HCT116 (cell line): ENCODE measurements around the gene CXCL9. TPM values are rescaled to one million over a fixed set of nuclear protein-coding genes. Genes with fewer than 3 reads are reported as not detected.

Experiments
- ATAC-seq: fragments of 200-7000 bp; cut with Tn5 transposase; 2 replicates; pipeline ENCODE4 v1.9.1; 2020; ENCODE audit warnings: mild to moderate bottlenecking, moderate library complexity
- Bru-seq: library from RNA; stranded (reverse); fragments of 400-500 nt; gene quantifications from one replicate; lab custom pipeline; 2021; lab: Mats Ljungman, UMichigan
- BruChase-seq, 2 experiments: library from RNA; stranded (reverse); fragments of 400-500 nt; gene quantifications; one replicate each; lab custom pipeline; 2021; lab: Mats Ljungman, UMichigan
- BruUV-seq: library from RNA; stranded (reverse); fragments of 400-500 nt; replicated peaks from 2 replicates; lab custom pipeline; 2021; lab: Mats Ljungman, UMichigan
- CTCF ChIA-PET: fragments of 300-600 bp; sonication (Branson Sonifier 250); formaldehyde crosslinking; loops from one replicate; lab custom pipeline; 2021; ENCODE audit warnings: antibody characterized with exemption; lab: Charles Lee
- POLR2A ChIA-PET: fragments of 300-600, 350-600 bp; sonication (Branson Sonifier 250); formaldehyde crosslinking; loops from one replicate; lab custom pipeline; 2021; ENCODE audit warnings: antibody characterized with exemption; lab: Charles Lee
- RAD21 ChIA-PET, 2 experiments: fragments of 300-600 bp; sonication (Branson Sonifier 250); formaldehyde crosslinking; loops; one replicate each; lab custom pipeline; 2023; ENCODE audit warnings: low total read pairs in 2 of 2; ENCODE audit not compliant: uncharacterized antibody in 2 of 2, unreplicated experiment in 2 of 2, low non-redundant PET in 1 of 2; lab: Charles Lee
- DNase-seq: peaks from one replicate; pipeline ENCODE4 v3.0.0-alpha.2; 2010; ENCODE audit warnings: low read depth, low spot score
- H2AFZ ChIP-seq: fragments of 200-600 bp; shearing (Covaris generic), sonication (generic); 2 replicates; pipeline ENCODE4 v1.6.1; 2017; ENCODE audit warnings: low read depth, mixed run types, mixed read lengths, antibody characterized with exemption, low read length; ENCODE audit not compliant: poor library complexity, severe bottlenecking
- H3K27ac ChIP-seq: 2 replicates; pipeline ENCODE4 v1.5.1; 2012; ENCODE audit warnings: low read depth, low read length
- H3K27me3 ChIP-seq: fragments of 200-600 bp; sonication (generic); 2 replicates; pipeline ENCODE4 v1.6.1; 2016; ENCODE audit warnings: mixed run types, low read length, mixed read lengths; ENCODE audit not compliant: insufficient read depth
- H3K36me3 ChIP-seq, 2 experiments: fragments of 200-500 bp in 1 of 2; fragments of 200-600 bp in 1 of 2; sonication (Bioruptor generic) in 1 of 2; sonication (generic) in 1 of 2; 2 replicates each; pipeline versions ENCODE4 v1.5.1 to v1.6.1; 2014 to 2016; ENCODE audit warnings: low read length in 2 of 2, inconsistent platforms in 1 of 2, mixed read lengths in 1 of 2, mixed run types in 1 of 2; ENCODE audit not compliant: insufficient read depth in 2 of 2, control insufficient read depth in 1 of 2
- H3K4me1 ChIP-seq, 2 experiments: fragments of 200-600 bp in 1 of 2; sonication (generic) in 1 of 2; 2 replicates each; pipeline versions ENCODE4 v1.5.1 to v1.6.1; 2012 to 2017; ENCODE audit warnings: low read length in 2 of 2, inconsistent platforms in 1 of 2, mild to moderate bottlenecking in 1 of 2, mixed read lengths in 1 of 2, mixed run types in 1 of 2, moderate library complexity in 1 of 2; ENCODE audit not compliant: insufficient read depth in 2 of 2, control insufficient read depth in 1 of 2
- H3K4me2 ChIP-seq: fragments of 200-600 bp; sonication (generic); 2 replicates; pipeline ENCODE4 v1.6.1; 2017; ENCODE audit warnings: mixed run types, low read length, mixed read lengths
- H3K4me3 ChIP-seq, 2 experiments: fragments of 200-600 bp in 1 of 2; sonication (generic) in 1 of 2; replicated peaks in 1 of 2; 2 replicates each; pipeline ENCODE4 v1.5.1; 2011 to 2016; ENCODE audit warnings: low read length in 2 of 2, control low read depth in 1 of 2, low read depth in 1 of 2, mild to moderate bottlenecking in 1 of 2, mixed read lengths in 1 of 2, mixed run types in 1 of 2
- H3K79me2 ChIP-seq: fragments of 200-600 bp; sonication (generic); 2 replicates; pipeline ENCODE4 v1.6.1; 2017; ENCODE audit warnings: mild to moderate bottlenecking, mixed run types, low read length, moderate library complexity, mixed read lengths; ENCODE audit not compliant: insufficient read depth
- H3K9ac ChIP-seq: fragments of 200-600 bp; sonication (generic); 2 replicates; pipeline ENCODE4 v1.6.1; 2016; ENCODE audit warnings: low read length, mixed read lengths
- H3K9me2 ChIP-seq: fragments of 200-600 bp; sonication (generic), shearing (Covaris generic); 2 replicates; pipeline ENCODE4 v1.6.1; 2017; ENCODE audit warnings: mixed run types, mild to moderate bottlenecking, moderate library complexity; ENCODE audit not compliant: insufficient read depth
- H3K9me3 ChIP-seq, 2 experiments: fragments of 200-500 bp in 1 of 2; fragments of 200-600 bp in 1 of 2; sonication (Bioruptor generic) in 1 of 2; sonication (generic) in 1 of 2; 2 replicates each; pipeline ENCODE4 v1.6.1; 2014 to 2017; ENCODE audit warnings: low read length in 2 of 2, mixed read lengths in 2 of 2, inconsistent platforms in 1 of 2, low read depth in 1 of 2, mild to moderate bottlenecking in 1 of 2, mixed run types in 1 of 2, moderate library complexity in 1 of 2; ENCODE audit not compliant: control insufficient read depth in 1 of 2, insufficient read depth in 1 of 2
- H4K20me1 ChIP-seq: fragments of 200-600 bp; sonication (generic), shearing (Covaris generic); 2 replicates; pipeline ENCODE4 v1.6.1; 2017; ENCODE audit warnings: mixed run types, mild to moderate bottlenecking, moderate library complexity; ENCODE audit not compliant: insufficient read depth
- CBX3 ChIP-seq: IDR thresholded peaks from 2 replicates; pipeline ENCODE4 v1.6.1; 2012; ENCODE audit warnings: low read depth
- CEBPB ChIP-seq: IDR thresholded peaks from 2 replicates; pipeline ENCODE4 v1.6.1; 2012; ENCODE audit warnings: low read depth
- EGR1 ChIP-seq: IDR thresholded peaks from 2 replicates; pipeline ENCODE4 v1.6.1; 2012; ENCODE audit warnings: low read depth
- ELF1 ChIP-seq: IDR thresholded peaks from 2 replicates; pipeline ENCODE4 v1.6.1; 2012; ENCODE audit warnings: low read depth, borderline replicate concordance
- EZH2 ChIP-seq: fragments of 200-600 bp; sonication (generic); IDR thresholded peaks from 2 replicates; pipeline ENCODE4 v1.6.1; 2017; ENCODE audit warnings: antibody characterized with exemption, mixed run types
- JUND ChIP-seq: IDR thresholded peaks from 2 replicates; pipeline ENCODE4 v1.6.1; 2012
- RAD21 ChIP-seq: IDR thresholded peaks from 2 replicates; pipeline ENCODE4 v1.6.1; 2012; ENCODE audit warnings: low read depth, mild to moderate bottlenecking
- SIN3A ChIP-seq: IDR thresholded peaks from 2 replicates; pipeline ENCODE4 v1.6.1; 2012; ENCODE audit warnings: low read depth
- SP1 ChIP-seq: IDR thresholded peaks from 2 replicates; pipeline ENCODE4 v1.6.1; 2012; ENCODE audit warnings: low read depth
- SRF ChIP-seq: IDR thresholded peaks from 2 replicates; pipeline ENCODE4 v1.6.1; 2012; ENCODE audit warnings: low read depth
- TCF7L2 ChIP-seq: IDR thresholded peaks from 2 replicates; pipeline ENCODE4 v1.7.0; 2011; ENCODE audit warnings: borderline replicate concordance, inconsistent platforms; ENCODE audit not compliant: insufficient read depth, insufficient read length; ENCODE audit errors: extremely low read depth
- ZFX ChIP-seq: fragments of 450-650 bp; IDR thresholded peaks from 2 replicates; pipeline ENCODE4 v1.6.1; 2017
- intact Hi-C: fragments of 100-400 bp; cut with micrococcal nuclease; formaldehyde crosslinking; loops from 2 replicates; pipeline ENCODE4 v1.10.0; 2022
- long read RNA-seq: library from polyadenylated mRNA; unstranded; transcript quantifications from one replicate; pipeline ENCODE4 v2.0.0, GENCODE V29; 2021; ENCODE audit not compliant: unreplicated experiment
- polyA plus RNA-seq: library from polyadenylated mRNA; unstranded; fragments of >200 nt; gene quantifications from 2 replicates; pipeline ENCODE4 v1.2.1, GENCODE V29; 2012; ENCODE audit warnings: missing spikeins
- total RNA-seq: library from RNA; stranded (reverse); gene quantifications from one replicate; pipeline ENCODE4 v1.2.1, GENCODE V29; 2021; ENCODE audit not compliant: unreplicated experiment
- TF ChIP-seq, protein P1 (sequence below): IDR thresholded peaks from 2 replicates; pipeline ENCODE4 v1.6.1; 2012
- TF ChIP-seq, protein P2 (sequence below): IDR thresholded peaks from 2 replicates; pipeline ENCODE4 v1.6.1; 2012; ENCODE audit warnings: low read depth
- TF ChIP-seq, protein P3 (sequence below), 3 experiments: fragments of 200-600 bp in 1 of 3; sonication (generic) in 1 of 3; IDR thresholded peaks in 2 of 3; conservative IDR thresholded peaks in 1 of 3; 2 replicates each; pipeline ENCODE4 v1.5.1; 2012 to 2017; ENCODE audit warnings: low read depth in 2 of 3, low read length in 2 of 3, antibody characterized with exemption in 1 of 3, borderline replicate concordance in 1 of 3, control low read depth in 1 of 3, mild to moderate bottlenecking in 1 of 3, mixed read lengths in 1 of 3, mixed run types in 1 of 3, moderate library complexity in 1 of 3; ENCODE audit not compliant: insufficient read depth in 1 of 3

CXCL9 gene
- total RNA-seq (not detected), Bru-seq, nascent RNA (not detected), BruChase-seq, experiment 1, labeled RNA remaining after a 6-hour chase (not detected), BruChase-seq, experiment 2, labeled RNA remaining after a 2-hour chase (not detected)
- polyA plus RNA-seq: not detected in 2 replicates
- long read RNA-seq: 0 reads

DNA sequence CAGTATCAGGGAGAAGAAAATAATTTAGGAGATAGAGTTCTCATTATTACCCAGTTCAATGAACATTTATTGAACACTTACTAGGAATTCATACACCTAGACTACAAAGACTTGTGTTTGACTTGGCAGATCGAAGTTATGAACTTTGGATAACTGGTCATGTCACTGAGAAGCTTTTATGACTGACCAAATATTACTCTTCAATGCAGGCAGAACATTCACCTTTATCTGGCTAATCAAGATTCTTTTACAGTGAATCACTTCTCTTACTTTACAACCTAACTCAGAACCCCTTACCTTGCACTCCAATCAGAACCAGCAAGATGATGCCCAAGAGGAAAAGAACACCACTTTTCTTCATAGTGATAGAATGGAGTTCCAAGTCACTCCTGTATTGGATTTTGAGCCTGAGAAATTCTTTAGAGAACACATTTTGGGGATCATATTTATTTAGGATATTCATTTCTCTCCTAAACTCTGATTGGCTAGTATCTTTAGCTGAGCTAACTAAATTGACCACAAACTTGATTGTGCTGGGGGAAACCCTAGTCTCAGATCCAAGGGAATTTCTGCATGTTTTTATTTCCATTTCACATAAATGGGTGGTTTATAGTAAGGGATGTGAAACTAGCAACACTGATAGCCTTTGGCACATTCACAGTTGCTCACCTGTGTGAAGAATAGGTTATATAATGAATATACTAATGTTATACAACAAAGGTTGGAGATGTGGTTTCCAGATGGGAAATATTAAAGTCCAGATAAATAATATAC, at the start of gene CXCL9:
CXCL9 (minus strand) TSS at position 421 of the 774 bp plus-strand sequence; CDS start at position 361, 60 bp downstream.
- no TSS peak for BruUV-seq
- Histone ChIP-seq H3K79me2 (no peaks in the 10 kb centered on the region), H3K27me3 (no peaks in the 10 kb centered on the region), H3K36me3 (no peaks in the 10 kb centered on the region), H3K4me3 (no peak within 1 kb of the TSS), H3K9ac (no peak within 1 kb of the TSS), H2AFZ (no peak within 1 kb of the TSS), H3K4me2 (peak within 1 kb of the TSS; percentile 1; the same call in 1 of the 2 replicates), H3K4me1 (peaks cover 0 to 8% of the 10 kb centered on the region in 2 experiments; a peak in 1 of 4 replicates), H3K9me3 (no peaks in the 10 kb centered on the region), H3K27ac (no peak within 1 kb of the TSS), H4K20me1 (no peaks in the 10 kb centered on the region), H3K9me2 (no peaks in the 10 kb centered on the region)
- ATAC-seq (peak; percentile 47; the same call in 1 of the 2 replicates), DNase-seq (no peak)
- CTCF ChIA-PET: no interaction called here
- intact Hi-C loops: no loop called here
- POLR2A ChIA-PET: no interaction called here
- RAD21 ChIA-PET: no interaction called here
- 0 out of 2 replicates have a peak, but pooled peaks have one; percentile 12 for TF ChIP-seq JUND
- no peak for TF ChIP-seq CEBPB

DNA sequence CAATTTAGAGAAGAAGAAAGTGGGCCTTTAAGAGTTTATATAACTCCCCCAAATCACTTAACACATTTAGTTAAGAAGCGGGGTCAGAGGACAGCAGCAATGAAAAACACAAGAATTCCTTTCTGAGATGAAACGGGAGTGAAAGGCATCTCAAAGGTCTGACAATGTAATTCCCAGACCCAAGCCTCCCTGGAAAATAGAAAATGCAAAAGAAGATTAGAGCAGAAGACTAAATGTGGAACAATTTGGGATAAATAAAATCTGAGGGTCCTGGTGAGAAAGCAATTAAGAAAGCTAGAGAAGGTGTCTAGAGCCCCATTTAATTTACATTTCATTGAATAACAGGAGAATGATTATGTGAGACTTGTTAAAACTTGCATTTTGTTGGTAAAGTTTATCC, 48.1 kb upstream of the CXCL9 start:
- no peaks in the 10 kb centered on the region for H3K4me1 ChIP-seq
- ATAC-seq: no peak
- H3K9me3 ChIP-seq: no peaks in the 10 kb centered on the region
- no peaks in the 10 kb centered on the region for H4K20me1 ChIP-seq
- CTCF ChIA-PET: no interaction called here
- no peak for DNase-seq
- intact Hi-C loops: no loop called here
- H3K4me3 ChIP-seq: no peak overlapping the region
- no TSS peak for BruUV-seq
- no peaks in the 10 kb centered on the region for H3K79me2 ChIP-seq
- H3K9me2 ChIP-seq: no peaks in the 10 kb centered on the region
- H3K36me3 ChIP-seq: no peaks in the 10 kb centered on the region
- H3K4me2 ChIP-seq: no peak overlapping the region
- no peak overlapping the region for H2AFZ ChIP-seq
- RAD21 ChIA-PET: no interaction called here
- H3K27me3 ChIP-seq: peaks cover 19% of the 10 kb centered on the region; the same call in 1 of the 2 replicates
- H3K27ac ChIP-seq: no peak overlapping the region
- H3K9ac ChIP-seq: no peak overlapping the region
- POLR2A ChIA-PET: no interaction called here
- TF ChIP-seq TCF7L2 (no peak), ELF1 (no peak), SRF (no peak), ZFX (no peak), RAD21 (no peak), EGR1 (no peak), SP1 (no peak), CBX3 (no peak), SIN3A (no peak), EZH2 (no peak)
- TF ChIP-seq, protein P1, sequence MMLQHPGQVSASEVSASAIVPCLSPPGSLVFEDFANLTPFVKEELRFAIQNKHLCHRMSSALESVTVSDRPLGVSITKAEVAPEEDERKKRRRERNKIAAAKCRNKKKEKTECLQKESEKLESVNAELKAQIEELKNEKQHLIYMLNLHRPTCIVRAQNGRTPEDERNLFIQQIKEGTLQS: no peak
- TF ChIP-seq, protein P2, sequence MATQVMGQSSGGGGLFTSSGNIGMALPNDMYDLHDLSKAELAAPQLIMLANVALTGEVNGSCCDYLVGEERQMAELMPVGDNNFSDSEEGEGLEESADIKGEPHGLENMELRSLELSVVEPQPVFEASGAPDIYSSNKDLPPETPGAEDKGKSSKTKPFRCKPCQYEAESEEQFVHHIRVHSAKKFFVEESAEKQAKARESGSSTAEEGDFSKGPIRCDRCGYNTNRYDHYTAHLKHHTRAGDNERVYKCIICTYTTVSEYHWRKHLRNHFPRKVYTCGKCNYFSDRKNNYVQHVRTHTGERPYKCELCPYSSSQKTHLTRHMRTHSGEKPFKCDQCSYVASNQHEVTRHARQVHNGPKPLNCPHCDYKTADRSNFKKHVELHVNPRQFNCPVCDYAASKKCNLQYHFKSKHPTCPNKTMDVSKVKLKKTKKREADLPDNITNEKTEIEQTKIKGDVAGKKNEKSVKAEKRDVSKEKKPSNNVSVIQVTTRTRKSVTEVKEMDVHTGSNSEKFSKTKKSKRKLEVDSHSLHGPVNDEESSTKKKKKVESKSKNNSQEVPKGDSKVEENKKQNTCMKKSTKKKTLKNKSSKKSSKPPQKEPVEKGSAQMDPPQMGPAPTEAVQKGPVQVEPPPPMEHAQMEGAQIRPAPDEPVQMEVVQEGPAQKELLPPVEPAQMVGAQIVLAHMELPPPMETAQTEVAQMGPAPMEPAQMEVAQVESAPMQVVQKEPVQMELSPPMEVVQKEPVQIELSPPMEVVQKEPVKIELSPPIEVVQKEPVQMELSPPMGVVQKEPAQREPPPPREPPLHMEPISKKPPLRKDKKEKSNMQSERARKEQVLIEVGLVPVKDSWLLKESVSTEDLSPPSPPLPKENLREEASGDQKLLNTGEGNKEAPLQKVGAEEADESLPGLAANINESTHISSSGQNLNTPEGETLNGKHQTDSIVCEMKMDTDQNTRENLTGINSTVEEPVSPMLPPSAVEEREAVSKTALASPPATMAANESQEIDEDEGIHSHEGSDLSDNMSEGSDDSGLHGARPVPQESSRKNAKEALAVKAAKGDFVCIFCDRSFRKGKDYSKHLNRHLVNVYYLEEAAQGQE: no peak
- TF ChIP-seq, protein P3, sequence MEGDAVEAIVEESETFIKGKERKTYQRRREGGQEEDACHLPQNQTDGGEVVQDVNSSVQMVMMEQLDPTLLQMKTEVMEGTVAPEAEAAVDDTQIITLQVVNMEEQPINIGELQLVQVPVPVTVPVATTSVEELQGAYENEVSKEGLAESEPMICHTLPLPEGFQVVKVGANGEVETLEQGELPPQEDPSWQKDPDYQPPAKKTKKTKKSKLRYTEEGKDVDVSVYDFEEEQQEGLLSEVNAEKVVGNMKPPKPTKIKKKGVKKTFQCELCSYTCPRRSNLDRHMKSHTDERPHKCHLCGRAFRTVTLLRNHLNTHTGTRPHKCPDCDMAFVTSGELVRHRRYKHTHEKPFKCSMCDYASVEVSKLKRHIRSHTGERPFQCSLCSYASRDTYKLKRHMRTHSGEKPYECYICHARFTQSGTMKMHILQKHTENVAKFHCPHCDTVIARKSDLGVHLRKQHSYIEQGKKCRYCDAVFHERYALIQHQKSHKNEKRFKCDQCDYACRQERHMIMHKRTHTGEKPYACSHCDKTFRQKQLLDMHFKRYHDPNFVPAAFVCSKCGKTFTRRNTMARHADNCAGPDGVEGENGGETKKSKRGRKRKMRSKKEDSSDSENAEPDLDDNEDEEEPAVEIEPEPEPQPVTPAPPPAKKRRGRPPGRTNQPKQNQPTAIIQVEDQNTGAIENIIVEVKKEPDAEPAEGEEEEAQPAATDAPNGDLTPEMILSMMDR (IDR thresholded peaks at IDR 0.05 in 2 of 3, conservative IDR thresholded peaks at IDR 0.05 in 1 of 3; ENCODE audit: borderline replicate concordance in 1 of 3, insufficient read depth in 1 of 3, low read depth in 2 of 3, low read length in 2 of 3): no peak
